ENCODE measurements around the gene SPEG.

DNA sequence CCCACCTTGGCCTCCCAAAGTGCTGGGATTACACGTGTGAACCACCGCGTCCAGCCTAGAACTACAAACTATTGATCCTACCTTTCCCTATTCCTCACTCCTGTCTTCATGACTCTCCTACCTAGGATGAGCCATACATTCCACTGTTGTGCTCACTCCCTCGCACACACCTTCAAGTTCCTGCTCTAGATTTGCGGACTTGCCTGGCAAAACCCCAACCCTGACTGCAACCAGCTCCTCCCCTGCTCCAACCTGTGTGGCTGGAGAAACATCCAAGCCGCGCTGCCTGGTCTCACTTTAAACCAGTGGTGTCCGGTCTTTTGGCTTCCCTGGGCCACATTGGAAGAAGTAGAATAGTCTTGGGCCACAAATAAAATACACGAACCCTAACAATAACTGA, 41.9 kb upstream of the SPEG start:
- TF ChIP-seq RAD21 (IDR thresholded peaks at IDR 0.05; ENCODE audit: low read depth) = no peak
- TF ChIP-seq TAF1 (IDR thresholded peaks at IDR 0.05; ENCODE audit: low read depth) = no peak
- no peak for TF ChIP-seq CREB1 (IDR thresholded peaks at IDR 0.05; ENCODE audit: low read depth)
- TF ChIP-seq EGR1 (IDR thresholded peaks at IDR 0.05) = no peak
- no peak for TF ChIP-seq TCF12 (IDR thresholded peaks at IDR 0.05; ENCODE audit: low read depth)
- TF ChIP-seq, protein P1, sequence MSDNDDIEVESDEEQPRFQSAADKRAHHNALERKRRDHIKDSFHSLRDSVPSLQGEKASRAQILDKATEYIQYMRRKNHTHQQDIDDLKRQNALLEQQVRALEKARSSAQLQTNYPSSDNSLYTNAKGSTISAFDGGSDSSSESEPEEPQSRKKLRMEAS (IDR thresholded peaks at IDR 0.05) = no peak
- no peak for TF ChIP-seq EP300 (IDR thresholded peaks at IDR 0.05; ENCODE audit: borderline replicate concordance)
- TF ChIP-seq, protein P2, sequence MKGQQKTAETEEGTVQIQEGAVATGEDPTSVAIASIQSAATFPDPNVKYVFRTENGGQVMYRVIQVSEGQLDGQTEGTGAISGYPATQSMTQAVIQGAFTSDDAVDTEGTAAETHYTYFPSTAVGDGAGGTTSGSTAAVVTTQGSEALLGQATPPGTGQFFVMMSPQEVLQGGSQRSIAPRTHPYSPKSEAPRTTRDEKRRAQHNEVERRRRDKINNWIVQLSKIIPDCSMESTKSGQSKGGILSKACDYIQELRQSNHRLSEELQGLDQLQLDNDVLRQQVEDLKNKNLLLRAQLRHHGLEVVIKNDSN (IDR thresholded peaks at IDR 0.05) = no peak
